Stimulated activated CD8-positive, alpha-beta memory T cell treated with anti-CD3 and anti-CD28 coated beads, Interleukin-12 subunit alpha, Interleukin-12 subunit beta, amount 100 ng/mL, for 24 hours (primary cell): Measurements from ENCODE around the gene LRR1.
"Not testable (repeated sequence)": the region's sequence is repeated elsewhere in the genome, so short reads cannot be mapped to it uniquely, and the experiment has no call there.

Source experiments
- DNase-seq: peaks from one replicate; pipeline ENCODE4 v3.0.0-alpha.2; 2020; ENCODE audit errors: extremely low read depth

LRR1 gene

DNA sequence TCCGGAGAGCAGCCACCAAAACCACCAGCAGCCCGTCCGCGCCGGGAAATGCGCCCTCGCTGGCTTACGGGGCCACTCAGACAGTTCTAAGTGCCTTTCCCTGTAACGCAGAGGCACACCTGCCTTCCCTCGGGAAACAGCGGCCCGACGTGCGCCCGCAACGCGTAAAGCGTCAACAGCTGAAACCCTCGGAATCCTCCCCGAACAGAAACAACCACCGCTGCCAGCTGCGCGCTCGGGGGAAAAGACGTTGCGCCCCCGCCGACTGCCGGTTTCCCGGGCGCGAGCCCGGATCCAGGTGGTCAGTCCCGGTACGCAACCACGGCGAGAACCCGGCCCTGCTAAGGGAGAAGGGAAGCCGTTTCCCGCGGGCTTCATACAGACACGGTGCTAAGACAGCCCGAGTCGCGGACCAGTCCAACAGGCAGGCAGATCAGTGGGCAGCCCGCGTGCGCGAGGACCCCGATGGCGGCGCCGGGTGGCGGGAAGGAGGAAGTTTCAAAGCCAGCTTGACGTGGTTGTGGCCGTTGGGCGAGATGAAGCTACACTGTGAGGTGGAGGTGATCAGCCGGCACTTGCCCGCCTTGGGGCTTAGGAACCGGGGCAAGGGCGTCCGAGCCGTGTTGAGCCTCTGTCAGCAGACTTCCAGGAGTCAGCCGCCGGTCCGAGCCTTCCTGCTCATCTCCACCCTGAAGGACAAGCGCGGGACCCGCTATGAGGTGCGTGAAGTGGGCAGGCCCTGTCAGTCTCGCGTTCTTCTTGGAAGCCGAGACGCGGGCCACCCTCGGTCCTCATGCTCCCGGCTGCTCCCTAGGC, at the start of gene LRR1:
Gene LRR1, plus strand, starts transcription at position 456 of the 816 bp plus-strand sequence. Its CDS starts 81 bp downstream, at position 537.
- DNase-seq = peak; percentile 70

- no peak for DNase-seq
Observed at GRCh38 chr14:49549446-49549845, 49.3 kb upstream of the LRR1 start.

GRCh38 chr14:49549881-49550280, 48.9 kb upstream of the LRR1 start:
- no peak for DNase-seq

- DNase-seq = no peak
Observed at GRCh38 chr14:49550286-49551184, 48.2 kb upstream of the LRR1 start.

DNA sequence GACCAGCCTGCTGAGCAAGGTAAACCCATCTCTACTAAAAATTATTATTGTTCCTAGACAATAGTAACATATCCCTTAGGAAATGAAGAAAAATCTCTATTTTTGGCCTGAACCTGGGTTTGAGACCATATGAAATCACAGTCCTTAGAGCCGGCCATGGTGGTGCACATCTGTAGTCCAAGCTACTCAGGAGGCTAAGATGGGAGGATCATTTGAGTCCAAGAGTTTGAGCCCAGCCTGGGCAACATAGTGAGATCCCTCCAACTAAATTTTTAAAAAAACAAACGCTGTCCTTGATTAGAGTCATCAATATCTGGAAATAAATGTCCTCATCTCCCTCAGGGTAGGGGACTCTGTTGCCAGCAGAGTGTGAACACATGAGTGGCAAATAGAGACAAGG, 47.2 kb upstream of the LRR1 start:
- no peak for DNase-seq

- DNase-seq = no peak
Observed at GRCh38 chr14:49553106-49553505, 45.6 kb upstream of the LRR1 start.

DNA sequence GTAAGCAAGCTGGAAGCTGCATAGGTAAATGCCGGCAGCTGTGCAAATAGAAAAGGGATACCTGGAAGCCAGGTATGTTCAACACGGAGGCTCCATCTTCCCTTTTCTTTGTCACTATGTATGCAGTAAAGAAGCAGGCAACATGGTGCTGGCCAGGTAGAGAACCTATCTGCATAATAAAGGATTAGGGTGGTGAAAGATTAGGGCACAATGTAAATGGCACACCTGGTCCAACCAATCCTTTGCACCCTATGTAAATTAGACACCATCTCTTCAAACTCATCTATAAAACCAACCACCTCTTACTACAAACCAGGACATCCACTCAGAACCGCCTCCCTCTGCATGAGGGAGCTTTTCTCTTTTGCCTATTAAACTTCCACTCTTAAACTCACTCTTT, 44.8 kb upstream of the LRR1 start:
- DNase-seq = no peak

- no peak for DNase-seq
Observed at GRCh38 chr14:49559979-49560768, 38.6 kb upstream of the LRR1 start.

GRCh38 chr14:49566714-49567113, 32.0 kb upstream of the LRR1 start:
- DNase-seq = no peak

- no peak for DNase-seq
Observed at GRCh38 chr14:49569281-49569680, 29.5 kb upstream of the LRR1 start.

DNA sequence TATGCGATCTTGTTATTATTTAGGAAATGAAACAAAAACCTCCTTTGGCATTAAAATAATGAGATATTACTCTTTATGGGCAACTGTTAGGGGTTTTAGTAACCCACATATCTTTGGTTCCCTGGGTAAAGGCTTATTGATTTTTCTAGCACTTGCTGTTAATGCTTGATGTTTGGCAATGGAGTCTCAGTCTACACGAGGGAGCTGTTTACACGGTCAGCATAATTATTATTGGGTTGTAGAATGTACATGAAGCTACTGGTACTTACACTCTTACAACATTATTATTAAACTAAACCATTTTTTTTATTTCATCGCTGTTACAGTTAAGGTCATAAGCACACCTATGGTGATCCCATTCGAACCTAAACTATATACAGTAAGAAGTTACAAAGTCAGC, 24.7 kb upstream of the LRR1 start:
- no peak for DNase-seq

- DNase-seq = no peak
Observed at GRCh38 chr14:49578141-49578540, 20.6 kb upstream of the LRR1 start.

DNA sequence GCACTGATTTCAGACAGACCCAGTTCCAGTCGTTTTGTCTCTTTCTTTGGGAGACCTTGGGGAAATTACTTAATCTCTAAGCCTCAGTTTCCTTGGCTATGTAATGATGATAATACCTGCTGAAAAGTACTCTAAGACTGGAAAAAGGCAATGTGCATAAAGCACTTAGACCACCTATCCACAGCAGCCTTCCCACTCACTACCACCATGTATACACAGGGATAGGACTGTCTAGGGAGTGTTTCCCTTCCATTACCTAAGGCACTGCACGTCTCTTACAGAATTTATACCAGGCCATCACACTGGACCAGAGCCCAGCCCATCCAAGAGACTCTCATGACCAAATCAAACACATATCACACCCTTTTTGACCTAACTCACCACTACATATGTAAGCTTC, 18.9 kb upstream of the LRR1 start:
- DNase-seq = no peak

DNA sequence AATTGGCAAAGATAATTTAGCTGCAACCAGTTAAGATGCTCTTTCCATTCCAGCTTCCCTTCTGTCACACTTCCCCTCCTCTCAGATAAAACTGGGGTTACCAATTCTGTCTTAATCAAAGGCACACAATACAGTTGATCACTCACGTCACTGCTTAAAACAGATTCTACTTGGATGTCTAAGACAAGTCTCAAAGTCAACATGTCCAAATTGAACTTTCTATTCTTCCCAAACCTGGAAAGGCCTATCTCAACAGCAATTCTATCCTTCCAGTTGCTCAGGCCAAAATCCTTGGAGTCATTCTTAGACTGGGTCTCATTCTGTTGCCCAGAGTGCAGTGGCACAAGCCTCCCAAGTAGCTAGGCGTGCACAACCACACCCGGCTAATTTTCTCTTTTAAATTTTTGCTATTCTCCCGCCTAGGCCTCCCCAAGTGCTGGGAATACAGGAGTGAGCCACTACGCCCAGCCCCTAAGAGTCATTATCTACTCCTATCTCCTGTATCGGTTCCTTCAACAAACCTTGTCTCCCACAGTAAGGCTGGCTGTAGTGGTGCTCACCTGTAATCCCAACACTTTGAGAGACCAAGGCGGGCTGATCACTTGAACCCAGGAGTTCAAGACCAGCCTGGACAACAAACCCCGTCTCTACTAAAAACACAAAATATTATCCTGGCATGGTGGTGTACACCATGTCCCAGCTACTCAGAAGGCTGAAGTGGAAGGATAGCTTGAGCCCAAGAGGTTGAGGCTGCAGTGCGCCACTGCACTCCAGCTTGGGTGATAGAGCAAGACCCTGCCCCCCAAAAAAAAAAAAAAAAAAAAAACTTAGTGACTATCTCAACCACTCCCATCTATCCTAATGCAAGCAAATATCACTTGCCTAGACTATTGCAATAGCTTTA, 17.3 kb upstream of the LRR1 start:
- no peak for DNase-seq

- no peak for DNase-seq
Observed at GRCh38 chr14:49582113-49582977, 16.4 kb upstream of the LRR1 start.

DNA sequence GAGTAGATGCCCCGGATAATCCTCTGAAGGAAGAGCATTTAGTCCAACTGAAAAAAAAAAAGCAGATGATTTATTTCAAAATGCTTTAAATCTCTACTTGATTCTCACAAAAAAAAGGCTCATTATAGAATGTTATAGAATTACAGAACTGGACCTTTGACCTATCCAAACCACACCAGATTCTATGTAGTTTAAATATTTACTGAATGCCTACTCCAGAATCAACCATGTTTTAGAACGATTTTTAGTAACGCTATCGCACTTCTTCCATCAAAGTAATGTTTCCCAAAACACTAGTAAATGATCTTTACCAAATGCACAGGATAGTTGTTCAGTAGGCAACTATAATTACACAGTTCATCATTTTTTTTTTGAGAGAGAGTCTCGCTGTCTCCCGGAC, 15.1 kb upstream of the LRR1 start:
- DNase-seq = no peak

DNA sequence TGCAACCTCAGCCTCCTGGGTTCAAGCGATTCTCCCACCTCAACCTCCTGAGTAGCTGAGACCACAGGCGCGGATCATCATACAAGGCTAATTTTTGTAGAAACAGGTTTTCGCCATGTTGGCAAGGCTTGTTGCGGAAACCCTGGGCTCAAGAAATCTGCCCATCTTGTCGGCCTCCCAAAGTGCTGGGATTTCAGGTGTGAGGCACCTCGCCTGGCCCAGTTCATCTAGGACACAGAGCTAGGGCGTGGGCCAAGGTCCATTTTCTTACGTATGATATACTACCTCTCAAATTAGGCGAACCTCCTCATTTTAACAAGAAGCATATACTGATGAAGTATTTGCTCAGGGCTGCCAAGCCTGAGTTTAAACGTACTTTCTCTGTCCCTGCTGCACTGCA, 14.7 kb upstream of the LRR1 start:
- no peak for DNase-seq

DNA sequence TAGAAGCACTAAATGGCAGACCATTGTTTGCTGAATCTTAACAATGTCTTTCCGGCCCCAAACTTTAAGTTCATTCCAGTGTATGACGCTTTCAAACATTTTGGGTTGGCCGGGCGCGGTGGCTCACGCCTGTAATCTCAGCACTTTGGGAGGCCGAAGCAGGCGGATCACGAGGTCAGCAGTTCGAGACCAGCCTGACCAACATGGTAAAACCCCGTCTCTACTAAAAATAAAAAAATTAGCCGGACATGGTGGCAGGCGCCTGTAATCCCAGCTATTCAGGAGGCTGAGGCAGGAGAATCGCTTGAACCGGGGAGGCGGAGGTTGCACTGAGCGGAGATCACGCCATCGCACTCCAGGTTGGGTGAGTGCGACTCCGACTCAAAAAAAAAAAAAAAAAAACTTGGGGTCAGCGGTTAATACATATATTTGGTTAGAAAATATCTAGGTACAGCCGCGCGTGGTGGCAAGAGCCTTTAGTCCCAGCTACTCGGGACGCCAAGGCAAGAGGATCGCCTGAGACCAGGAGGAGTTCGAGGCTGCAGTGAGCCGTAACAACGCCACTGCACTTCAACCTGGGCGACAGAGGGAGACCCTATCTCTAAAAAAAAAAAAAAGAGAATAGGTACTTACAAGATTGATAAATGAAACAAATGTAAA, 13.6 kb upstream of the LRR1 start:
- DNase-seq = not testable (repeated sequence)
